Kidney (tissue), 14 donors: ENCODE data around the gene MEF2A. TPM values are rescaled to one million over a fixed set of nuclear protein-coding genes. Genes with fewer than 3 reads are reported as not detected.

Experiments used
- DNase-seq, 5 donors: peaks; one replicate each; pipeline ENCODE4 v3.0.0-alpha.2; 2013 to 2020
- FAIRE-seq: peaks from 2 replicates; lab custom pipeline; 2012; peaks lifted over from hg19 to GRCh38; lab: Jason Lieb, UNC
- H3K27ac ChIP-seq, 2 donors: one replicate each; pipeline ENCODE4 v1.7.0; 2013; ENCODE audit warnings: low read depth in 2 of 2, low read length in 2 of 2, inconsistent platforms in 1 of 2
- H3K27me3 ChIP-seq: one replicate; pipeline ENCODE4 v1.7.1; 2013; ENCODE audit warnings: low read length, inconsistent platforms; ENCODE audit not compliant: control insufficient read depth, insufficient read depth
- H3K36me3 ChIP-seq, 3 donors: one replicate each; pipeline versions ENCODE4 v1.7.0 to v1.7.1; 2013; ENCODE audit warnings: low read length in 3 of 3, control low read depth in 1 of 3, inconsistent platforms in 1 of 3; ENCODE audit not compliant: insufficient read depth in 3 of 3, control insufficient read depth in 2 of 3
- H3K4me1 ChIP-seq, 3 donors: one replicate each; pipeline versions ENCODE4 v1.7.0 to v1.7.1; 2013; ENCODE audit warnings: low read length in 3 of 3, inconsistent platforms in 1 of 3, low read depth in 1 of 3; ENCODE audit not compliant: control insufficient read depth in 2 of 3, insufficient read depth in 2 of 3
- H3K4me3 ChIP-seq, 3 donors: one replicate each; pipeline versions ENCODE4 v1.7.0 to v1.8.1; 2013; ENCODE audit warnings: low read length in 3 of 3, control low read depth in 1 of 3, inconsistent platforms in 1 of 3
- H3K9ac ChIP-seq, 3 donors: one replicate each; pipeline versions ENCODE4 v1.7.0 to v1.7.1; 2013; ENCODE audit warnings: low read length in 3 of 3, control low read depth in 1 of 3, inconsistent platforms in 1 of 3
- H3K9me3 ChIP-seq, 3 donors: one replicate each; pipeline versions ENCODE4 v1.7.0 to v1.7.1; 2013; ENCODE audit warnings: low read length in 3 of 3, control low read depth in 1 of 3, inconsistent platforms in 1 of 3; ENCODE audit not compliant: control insufficient read depth in 2 of 3, insufficient read depth in 1 of 3
- CTCF ChIP-seq: IDR thresholded peaks from 3 replicates; pipeline ENCODE4 v1.5.1; 2012; ENCODE audit warnings: mild to moderate bottlenecking, moderate library complexity, borderline replicate concordance; ENCODE audit not compliant: insufficient read depth; ENCODE audit errors: extremely low read depth
- intact Hi-C: fragments of 100-400 bp; cut with DNase I; formaldehyde crosslinking; loops from one replicate; pipeline ENCODE4 v1.11.1; 2022
- polyA plus RNA-seq: library from polyadenylated mRNA; stranded (reverse); fragments of 350-450 nt; fragmentation: Illumina TruSeq; extraction: RNeasy Lipid Tissue Mini Kit (QIAGEN cat#74804); gene quantifications from one replicate; pipeline ENCODE4 v1.2.3, GENCODE V29; 2014; ENCODE audit warnings: low read depth, low replicate concordance; ENCODE audit not compliant: insufficient read depth
- total RNA-seq: library from RNA; stranded (reverse); fragmentation: NEBNext Ultra II Directional; extraction: Animal tissue kit (Norgen Biotek cat#: 25700); gene quantifications from one replicate; pipeline ENCODE4 v1.2.1, GENCODE V29; 2021
- donor health status: control.
- donor health status: control.
- donor health status: control.
- donor health status: control.
- donor health status: control.
- donor health status: DM: yes; HTN: yes; CAD: no.
- donor health status: Normal renal cell carcinoma (clear cell type).

Gene MEF2A
- total and polyA plus RNA-seq, 2 donors from 2014 or later: 20.8 to 82.2 TPM

DNA sequence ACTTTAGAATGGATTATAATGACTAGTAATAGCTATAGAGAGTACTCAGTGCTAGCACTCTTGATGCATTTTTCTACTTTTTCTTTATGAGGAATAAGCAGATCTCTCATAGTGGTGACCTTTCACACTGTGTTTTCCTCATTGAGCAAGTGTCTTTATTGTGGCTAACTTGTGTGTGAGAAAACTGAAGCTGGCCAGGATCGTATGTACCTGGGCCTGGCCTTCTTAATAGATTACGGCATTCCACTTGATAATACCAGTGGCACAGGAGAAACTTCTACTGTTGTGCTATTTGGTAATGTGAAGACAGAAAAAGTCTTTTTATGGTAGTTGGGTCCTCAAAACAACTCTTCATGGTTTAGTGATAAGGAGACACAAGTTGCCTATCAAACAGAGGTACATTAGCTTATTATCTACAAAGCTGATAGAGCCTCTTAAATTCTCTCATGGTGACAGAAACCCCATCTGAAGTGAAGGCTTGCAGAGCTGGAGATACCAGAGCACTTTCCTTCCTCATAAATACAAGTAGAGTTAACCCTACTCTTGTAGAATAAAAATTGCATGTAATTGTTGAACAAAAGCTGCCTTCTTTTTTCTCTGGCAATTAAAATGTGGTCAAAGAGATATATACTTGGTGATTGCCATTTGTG, 102.9 kb downstream of the MEF2A start:
- FAIRE-seq (no peak), DNase-seq (no peak)
- Histone ChIP-seq H3K36me3 (peaks cover 0 to 6% (median 4%) of the 10 kb centered on the region in 3 donors), H3K27ac (no peak overlapping the region), H3K9ac (no peak overlapping the region), H3K4me3 (no peak overlapping the region), H3K9me3 (no peaks in the 10 kb centered on the region), H3K27me3 (no peaks in the 10 kb centered on the region), H3K4me1 (no peaks in the 10 kb centered on the region)
- intact Hi-C loops: no loop called here
- TF ChIP-seq CTCF: no peak

GRCh38 chr15:99669250-99669649, 103.5 kb downstream of the MEF2A start:
- Histone ChIP-seq H3K9me3 (no peaks in the 10 kb centered on the region), H3K27me3 (no peaks in the 10 kb centered on the region), H3K9ac (no peak overlapping the region), H3K4me3 (no peak overlapping the region), H3K4me1 (no peaks in the 10 kb centered on the region), H3K27ac (no peak overlapping the region), H3K36me3 (peaks cover 0 to 7% (median 4%) of the 10 kb centered on the region in 3 donors)
- DNase-seq: no peak
- intact Hi-C loops: no loop called here
- FAIRE-seq: no peak
- no peak for TF ChIP-seq CTCF

DNA sequence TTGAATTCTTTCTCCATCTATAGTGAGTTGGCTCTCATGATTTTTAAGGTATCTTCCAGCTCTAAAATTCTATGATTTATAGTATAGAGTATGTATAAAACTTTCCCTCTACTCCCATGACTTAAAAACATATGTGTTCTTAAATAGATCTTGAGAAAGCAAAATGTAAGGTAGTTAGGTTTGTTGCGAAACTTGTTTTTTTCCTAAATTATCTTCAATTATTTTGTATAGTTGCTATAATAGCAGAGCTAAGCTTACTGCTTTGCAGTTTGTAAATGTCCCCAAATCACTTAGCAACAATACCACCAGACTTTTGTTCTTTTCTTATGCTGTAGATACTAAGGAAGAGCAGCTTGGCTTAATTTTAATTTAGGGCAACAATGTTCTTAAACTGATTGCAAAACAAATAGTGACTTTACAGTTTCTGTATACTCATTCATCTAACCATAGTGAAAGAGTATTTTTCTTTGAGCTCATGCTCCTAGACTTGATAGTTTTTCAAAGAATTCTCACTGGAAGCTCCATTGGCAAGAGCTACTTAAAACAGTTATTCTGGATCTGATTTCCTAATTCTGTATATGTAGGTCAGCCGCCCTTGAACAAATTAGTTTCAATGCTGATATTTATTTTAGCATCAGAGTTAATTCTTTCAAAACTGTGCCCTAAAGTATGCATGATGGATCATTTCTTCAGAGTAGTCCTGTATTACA, 106.3 kb downstream of the MEF2A start:
- intact Hi-C loops: no loop called here

More for the DNA sequence above, 106.3 kb downstream of the MEF2A start:
- Histone ChIP-seq H3K4me1 (no peaks in the 10 kb centered on the region), H3K9me3 (no peaks in the 10 kb centered on the region), H3K4me3 (no peak overlapping the region), H3K36me3 (peaks cover 0 to 20% (median 14%) of the 10 kb centered on the region in 3 donors), H3K9ac (no peak overlapping the region), H3K27me3 (no peaks in the 10 kb centered on the region), H3K27ac (no peak overlapping the region)
- DNase-seq (no peak), FAIRE-seq (no peak)
- TF ChIP-seq CTCF: no peak
